Stimulated activated effector memory CD8-positive, alpha-beta T cell treated with anti-CD3 and anti-CD28 coated beads, Interleukin-12 subunit alpha, Interleukin-12 subunit beta, amount 100 ng/mL, for 72 hours (primary cell): Measurements from ENCODE around the gene FNTB.
A peak's percentile ranks its signal among the peaks of the same experiment; 100 is the strongest.
"Not testable (repeated sequence)": the region's sequence is repeated elsewhere in the genome, so short reads cannot be mapped to it uniquely, and the experiment has no call there.

Experiments used
- ATAC-seq: fragments of 150-1000 bp; cut with Tn5 transposase; 2 replicates; pipeline ENCODE4 v1.10.0; 2021
- DNase-seq, 2 donors: peaks; one replicate each; pipeline ENCODE4 v3.0.0; 2021 to 2022; ENCODE audit warnings: low spot score in 2 of 2
- H3K27ac Mint-ChIP-seq: one replicate; pipeline ENCODE4 v1.8.0; 2022; ENCODE audit warnings: mild to moderate bottlenecking, mixed read lengths
- H3K36me3 Mint-ChIP-seq: one replicate; pipeline ENCODE4 v1.8.0; 2022; ENCODE audit warnings: mild to moderate bottlenecking, mixed read lengths
- H3K4me1 Mint-ChIP-seq: one replicate; pipeline ENCODE4 v1.8.0; 2022; ENCODE audit warnings: mixed read lengths
- H3K4me3 Mint-ChIP-seq: one replicate; pipeline ENCODE4 v1.8.0; 2022; ENCODE audit warnings: mild to moderate bottlenecking, mixed read lengths
- H3K9me3 Mint-ChIP-seq: one replicate; pipeline ENCODE4 v1.8.0; 2022; ENCODE audit warnings: mixed read lengths

FNTB gene

GRCh38 chr14:65084554-65085505 lies 98.1 kb downstream of the FNTB start:
- H3K9me3 Mint-ChIP-seq = no peaks in the 10 kb centered on the region
- no peak overlapping the region for H3K4me3 Mint-ChIP-seq
- DNase-seq (no peak), ATAC-seq (no peak)
- H3K4me1 Mint-ChIP-seq = peaks cover 58% of the 10 kb centered on the region
- H3K27ac Mint-ChIP-seq = peak overlapping the region; percentile 80
- H3K36me3 Mint-ChIP-seq = peaks cover 99% of the 10 kb centered on the region

- not testable (repeated sequence) for H3K9me3 Mint-ChIP-seq, DNase-seq, ATAC-seq, H3K4me3 Mint-ChIP-seq, H3K27ac Mint-ChIP-seq
- Mint-ChIP-seq H3K36me3 (peaks cover 98% of the 10 kb centered on the region), H3K4me1 (peaks cover 44% of the 10 kb centered on the region)
Observed at GRCh38 chr14:65086686-65087085, 100.0 kb downstream of the FNTB start.

DNA sequence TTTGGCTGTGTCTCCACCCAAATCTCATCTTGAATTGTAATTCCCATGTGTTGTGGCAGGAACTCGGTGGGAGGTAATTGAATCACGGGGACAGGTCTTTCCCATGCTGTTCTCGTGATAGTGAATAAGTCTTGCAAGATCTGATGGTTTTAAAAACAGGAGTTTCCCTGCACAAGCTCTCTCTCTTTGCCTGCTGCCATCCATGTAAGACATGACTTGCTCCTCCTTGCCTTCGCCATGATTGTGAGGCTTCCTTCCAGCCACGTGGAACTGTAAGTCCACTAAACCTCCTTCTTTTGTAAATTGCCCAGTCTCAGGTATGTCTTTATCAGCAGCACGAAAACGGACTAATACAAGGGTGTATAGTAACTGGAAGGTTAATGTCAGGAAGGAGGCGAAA lies 101.1 kb downstream of the FNTB start:
- ATAC-seq = not testable (repeated sequence)

GRCh38 chr14:65092349-65092748 lies 105.7 kb downstream of the FNTB start:
- Mint-ChIP-seq H3K36me3 (peaks cover 98% of the 10 kb centered on the region), H3K4me1 (peaks cover 51% of the 10 kb centered on the region), H3K4me3 (no peak overlapping the region), H3K9me3 (no peaks in the 10 kb centered on the region), H3K27ac (no peak overlapping the region)
- ATAC-seq (no peak), DNase-seq (no peak)

More for the DNA sequence above, 101.1 kb downstream of the FNTB start:
- peaks cover 98% of the 10 kb centered on the region for H3K36me3 Mint-ChIP-seq
- H3K4me1 Mint-ChIP-seq = peaks cover 36% of the 10 kb centered on the region
- DNase-seq, H3K27ac Mint-ChIP-seq, H3K4me3 Mint-ChIP-seq, H3K9me3 Mint-ChIP-seq: not testable (repeated sequence)

- peaks cover 72% of the 10 kb centered on the region for H3K4me1 Mint-ChIP-seq
- no peak for ATAC-seq
- H3K9me3 Mint-ChIP-seq = no peaks in the 10 kb centered on the region
- no peak for DNase-seq
- peak overlapping the region; percentile 76 for H3K27ac Mint-ChIP-seq
- no peak overlapping the region for H3K4me3 Mint-ChIP-seq
- H3K36me3 Mint-ChIP-seq = peaks cover 100% of the 10 kb centered on the region
Observed at GRCh38 chr14:65095633-65096205, 109.0 kb downstream of the FNTB start.

- peaks cover 100% of the 10 kb centered on the region for H3K36me3 Mint-ChIP-seq
Observed at GRCh38 chr14:65096323-65097089, 109.8 kb downstream of the FNTB start.

DNA sequence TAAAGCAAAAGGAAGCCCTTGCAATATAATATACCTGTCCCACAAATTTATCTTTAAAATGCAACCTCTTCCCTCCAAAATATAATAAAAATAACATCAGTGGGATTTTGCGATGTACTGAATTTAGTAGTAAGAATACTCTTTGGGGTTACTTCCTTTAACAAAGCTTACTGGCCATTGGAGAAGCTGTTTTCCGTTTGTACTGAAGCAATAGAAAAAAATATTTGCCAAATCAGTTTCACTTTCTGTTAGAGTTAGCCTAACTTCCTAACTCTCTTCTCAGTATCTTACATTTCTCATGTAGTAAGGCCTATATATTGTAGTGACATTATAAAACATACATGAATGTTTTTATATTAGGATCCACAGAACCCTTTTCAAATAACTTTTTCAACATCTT lies 111.9 kb downstream of the FNTB start:
- peaks cover 65% of the 10 kb centered on the region for H3K4me1 Mint-ChIP-seq
- no peaks in the 10 kb centered on the region for H3K9me3 Mint-ChIP-seq
- ATAC-seq = no peak
- no peak for DNase-seq
- H3K27ac Mint-ChIP-seq = peak overlapping the region; percentile 90
- peak overlapping the region; percentile 81 for H3K4me3 Mint-ChIP-seq
- H3K36me3 Mint-ChIP-seq = peaks cover 88% of the 10 kb centered on the region

More at GRCh38 chr14:65096323-65097089, 109.8 kb downstream of the FNTB start:
- H3K4me3 Mint-ChIP-seq = no peak overlapping the region
- H3K27ac Mint-ChIP-seq = peak overlapping the region; percentile 76
- ATAC-seq (no peak), DNase-seq (no peak)
- peaks cover 76% of the 10 kb centered on the region for H3K4me1 Mint-ChIP-seq
- H3K9me3 Mint-ChIP-seq = no peaks in the 10 kb centered on the region

DNA sequence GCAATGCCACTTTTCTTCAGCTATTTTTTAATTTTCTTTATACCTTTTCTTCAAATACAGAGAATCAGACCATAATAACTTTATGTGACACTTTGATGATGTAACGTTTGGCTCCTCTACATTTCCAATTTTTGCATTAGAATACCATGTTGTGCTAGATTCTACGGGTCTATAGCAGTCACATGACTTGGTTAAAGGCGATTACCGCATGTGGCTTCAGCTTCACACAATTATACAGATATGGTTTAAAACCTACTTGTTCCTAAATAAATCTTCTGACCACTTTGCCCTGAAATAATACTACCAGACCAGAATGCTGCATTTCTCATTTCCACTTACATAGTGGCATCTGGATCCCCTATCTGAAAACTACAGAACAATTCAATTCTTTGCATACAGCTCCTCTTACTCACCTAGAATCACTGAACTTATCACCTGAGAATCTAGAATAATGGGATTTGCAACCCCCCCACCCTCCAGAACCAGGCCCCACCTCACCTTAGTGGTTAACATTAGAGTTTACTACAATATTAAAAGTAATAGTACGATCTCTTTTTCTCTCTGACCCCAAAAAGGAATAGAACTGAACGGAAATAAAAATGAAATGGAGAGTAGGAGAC lies 114.3 kb downstream of the FNTB start:
- H3K36me3 Mint-ChIP-seq = peaks cover 64% of the 10 kb centered on the region
- DNase-seq = no peak
- peaks cover 41% of the 10 kb centered on the region for H3K4me1 Mint-ChIP-seq
- H3K4me3 Mint-ChIP-seq = peak overlapping the region; percentile 81
- H3K9me3 Mint-ChIP-seq = no peaks in the 10 kb centered on the region
- peak overlapping the region; percentile 94 for H3K27ac Mint-ChIP-seq
- ATAC-seq = no peak

DNA sequence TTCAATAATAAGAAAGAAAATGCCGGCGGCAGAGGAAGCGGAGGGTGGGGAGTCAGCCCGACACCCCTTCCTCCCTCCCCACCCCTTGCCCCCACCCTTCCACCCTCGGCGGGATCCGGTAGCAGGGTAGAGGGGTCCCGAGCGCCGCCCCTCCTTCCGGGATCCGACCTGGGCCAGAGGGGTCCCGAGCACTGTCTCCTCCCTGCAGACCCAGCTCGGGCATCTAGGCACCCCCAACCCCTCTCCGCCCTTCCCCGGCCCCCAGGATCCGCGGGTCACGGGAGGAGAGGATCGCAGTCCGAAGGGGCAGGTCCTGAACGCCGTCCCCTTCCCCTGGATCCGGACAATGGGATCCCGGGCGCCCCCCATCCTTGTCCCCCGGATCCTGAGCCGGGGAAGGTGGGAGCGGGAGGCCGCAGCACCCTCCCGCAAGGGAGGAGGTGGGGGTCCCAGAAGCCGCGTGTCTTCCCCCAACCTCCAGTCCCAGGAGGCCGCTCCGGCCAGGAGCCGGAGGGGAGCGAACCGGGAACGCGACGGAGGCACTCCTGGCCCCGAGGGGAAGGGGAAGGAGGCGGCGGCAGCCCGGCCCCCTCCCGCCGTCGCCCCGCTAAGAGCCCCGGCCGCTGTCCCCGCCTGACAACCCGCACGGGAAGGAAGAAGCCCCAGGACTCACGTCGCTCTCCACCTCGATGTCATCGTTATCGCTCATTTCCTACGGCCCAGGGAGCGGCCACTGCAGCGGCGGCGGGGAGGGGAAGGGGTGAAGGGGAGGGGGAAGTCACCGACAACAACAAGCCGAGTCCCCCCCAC lies 115.1 kb downstream of the FNTB start:
- ATAC-seq = no peak
- Mint-ChIP-seq H3K4me3 (peak overlapping the region; percentile 81), H3K36me3 (peaks cover 56% of the 10 kb centered on the region), H3K4me1 (peaks cover 33% of the 10 kb centered on the region), H3K27ac (peak overlapping the region; percentile 94), H3K9me3 (no peaks in the 10 kb centered on the region)
- DNase-seq = peak in 1 of 2 donors; percentile 19

DNA sequence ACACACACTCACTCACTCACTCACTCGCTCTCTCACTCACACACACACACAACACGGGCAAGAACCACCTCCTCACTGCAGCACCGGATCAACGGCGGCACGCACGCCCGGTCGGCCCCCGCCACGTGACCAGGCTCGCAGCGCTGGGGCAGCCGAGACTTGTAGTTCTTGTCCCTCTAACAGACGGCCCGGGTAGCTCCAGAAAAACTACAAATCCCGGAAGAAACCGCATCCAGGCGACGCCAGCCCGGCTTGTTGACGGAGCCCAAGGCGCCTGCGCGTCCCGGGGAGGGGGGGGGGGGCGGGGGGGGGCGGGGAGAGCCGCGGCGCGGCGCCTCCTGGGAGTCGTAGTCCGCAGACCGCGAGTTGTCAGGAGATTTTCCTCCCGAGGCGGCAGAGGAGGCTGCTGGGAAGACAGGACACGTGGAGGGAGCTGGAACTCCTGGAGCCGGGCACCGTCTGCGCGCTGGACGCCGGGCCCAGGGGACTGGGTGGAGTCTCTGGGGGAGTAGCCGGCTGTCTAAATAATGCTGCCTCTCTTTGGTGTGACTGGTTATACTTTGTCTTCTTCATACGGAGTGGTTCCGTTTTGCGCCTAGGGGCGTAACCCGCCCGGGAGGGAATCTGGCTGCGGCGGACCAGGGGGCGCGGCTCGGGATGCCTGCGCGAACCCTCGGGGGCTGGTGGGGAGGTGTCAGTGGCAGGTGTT lies 115.9 kb downstream of the FNTB start, which contains the start of gene MAX:
MAX (minus strand) TSS at position 77 of the 709 bp plus-strand sequence. CDS start 178 bp downstream, outside the sequence.
- ATAC-seq (peak; percentile 97), DNase-seq (peak; percentile 91 to 98)
- Mint-ChIP-seq H3K4me1 (peaks cover 28% of the 10 kb centered on the region), H3K9me3 (no peaks in the 10 kb centered on the region), H3K36me3 (peaks cover 48% of the 10 kb centered on the region), H3K4me3 (peak within 1 kb of the TSS; percentile 81), H3K27ac (peak within 1 kb of the TSS; percentile 94)

- H3K4me3 Mint-ChIP-seq = peak overlapping the region; percentile 81
- peaks cover 25% of the 10 kb centered on the region for H3K4me1 Mint-ChIP-seq
- ATAC-seq (no peak), DNase-seq (no peak)
- no peaks in the 10 kb centered on the region for H3K9me3 Mint-ChIP-seq
- H3K27ac Mint-ChIP-seq = peak overlapping the region; percentile 94
- peaks cover 42% of the 10 kb centered on the region for H3K36me3 Mint-ChIP-seq
Observed at GRCh38 chr14:65103150-65103760, 116.6 kb downstream of the FNTB start.

GRCh38 chr14:65104791-65105190 lies 118.1 kb downstream of the FNTB start:
- H3K4me1 Mint-ChIP-seq = peaks cover 12% of the 10 kb centered on the region
- ATAC-seq = no peak

DNA sequence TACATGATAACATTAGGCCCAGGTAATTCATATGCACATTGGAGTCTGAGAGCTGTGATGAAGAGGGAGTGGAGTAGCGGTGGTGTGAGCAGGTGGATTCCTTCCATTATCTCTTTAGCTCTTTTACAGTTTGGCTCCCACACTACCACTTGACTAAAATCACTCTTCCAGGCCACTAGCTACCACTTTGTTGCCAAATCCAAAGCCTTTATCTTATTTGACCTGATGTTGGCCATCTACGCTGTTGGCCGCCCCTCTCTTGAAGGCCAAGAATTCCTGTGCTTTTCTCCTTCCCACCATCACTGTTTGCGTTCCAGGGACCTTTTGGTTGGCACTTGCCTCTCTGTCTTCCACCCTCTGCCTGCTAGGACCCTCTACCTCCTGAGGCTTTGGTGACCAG lies 119.6 kb downstream of the FNTB start:
- no peaks in the 10 kb centered on the region for H3K9me3 Mint-ChIP-seq
- H3K27ac Mint-ChIP-seq = no peak overlapping the region
- H3K36me3 Mint-ChIP-seq = peaks cover 11% of the 10 kb centered on the region
- no peak overlapping the region for H3K4me3 Mint-ChIP-seq
- peaks cover under 1% of the 10 kb centered on the region for H3K4me1 Mint-ChIP-seq
- no peak for DNase-seq
- ATAC-seq = no peak

More at GRCh38 chr14:65104791-65105190, 118.1 kb downstream of the FNTB start:
- peaks cover 26% of the 10 kb centered on the region for H3K36me3 Mint-ChIP-seq
- H3K9me3 Mint-ChIP-seq = no peaks in the 10 kb centered on the region
- no peak for DNase-seq
- H3K27ac Mint-ChIP-seq = no peak overlapping the region
- no peak overlapping the region for H3K4me3 Mint-ChIP-seq
